Measurements from ENCODE around the gene RNPS1.

GRCh38 chr16:2273484-2273883, 5.6 kb upstream of the RNPS1 start:
- TF ChIP-seq CTCF (IDR thresholded peaks at IDR 0.05) (no peak), ZFX (IDR thresholded peaks at IDR 0.05; ENCODE audit: borderline replicate concordance) (no peak)

Data from 22Rv1 (cell line).